GM23338 (cell line): ENCODE data around the gene CCDC93. TPM values are rescaled to one million over a fixed set of nuclear protein-coding genes. Genes with fewer than 3 reads are reported as not detected.

ENCODE experiments used
- ATAC-seq: fragments of 200-7000 bp; cut with Tn5 transposase; 3 replicates; pipeline ENCODE4 v1.9.1; 2020
- DNase-seq: peaks from one replicate; pipeline ENCODE4 v3.0.0-alpha.2; 2015; ENCODE audit warnings: low spot score
- H2AFZ ChIP-seq: fragments of 200-600 bp; sonication (generic); 2 replicates; pipeline ENCODE4 v1.8.0; 2016; ENCODE audit warnings: antibody characterized with exemption, mild to moderate bottlenecking, moderate library complexity
- H3F3A ChIP-seq: fragments of 200-600 bp; sonication (generic); replicated peaks from 2 replicates; pipeline ENCODE4 v1.8.0; 2017; ENCODE audit warnings: antibody characterized with exemption, mixed run types, low read depth
- H3K27ac ChIP-seq: fragments of 200-600 bp; sonication (generic); 2 replicates; pipeline ENCODE4 v1.6.1; 2016; ENCODE audit warnings: low read depth
- H3K27me3 ChIP-seq: fragments of 200-600 bp; sonication (generic); 2 replicates; pipeline ENCODE4 v1.8.0; 2016; ENCODE audit warnings: mild to moderate bottlenecking, mixed run types, moderate library complexity; ENCODE audit not compliant: insufficient read depth
- H3K36me3 ChIP-seq: fragments of 200-600 bp; sonication (generic); 2 replicates; pipeline ENCODE4 v1.8.0; 2016; ENCODE audit warnings: mild to moderate bottlenecking; ENCODE audit not compliant: insufficient read depth
- H3K4me1 ChIP-seq: fragments of 200-600 bp; sonication (generic); 2 replicates; pipeline ENCODE4 v1.8.0; 2016; ENCODE audit warnings: mild to moderate bottlenecking, moderate library complexity; ENCODE audit not compliant: insufficient read depth
- H3K4me2 ChIP-seq: fragments of 200-600 bp; sonication (generic); 2 replicates; pipeline ENCODE4 v1.7.1; 2017; ENCODE audit warnings: mixed run types
- H3K4me3 ChIP-seq: fragments of 200-600 bp; sonication (generic); 2 replicates; pipeline ENCODE4 v1.6.1; 2016; ENCODE audit warnings: mixed run types
- H3K79me2 ChIP-seq: fragments of 200-600 bp; sonication (generic); replicated peaks from 2 replicates; pipeline ENCODE4 v1.8.0; 2017; ENCODE audit warnings: mild to moderate bottlenecking; ENCODE audit not compliant: insufficient read depth
- H3K9me2 ChIP-seq: fragments of 200-600 bp; sonication (generic); 2 replicates; pipeline ENCODE4 v1.8.0; 2017; ENCODE audit not compliant: insufficient read depth
- H4K20me1 ChIP-seq: fragments of 200-600 bp; sonication (generic); replicated peaks from 2 replicates; pipeline ENCODE4 v1.8.0; 2017; ENCODE audit warnings: mild to moderate bottlenecking; ENCODE audit not compliant: insufficient read depth
- H3K27ac Mint-ChIP-seq: 2 replicates; pipeline ENCODE4 v1.8.0; 2020; ENCODE audit warnings: inconsistent platforms, mild to moderate bottlenecking, moderate library complexity, mixed read lengths
- H3K27me3 Mint-ChIP-seq: 3 replicates; pipeline ENCODE4 v1.8.0; 2022; ENCODE audit warnings: low read depth, mild to moderate bottlenecking, moderate library complexity, mixed read lengths, inconsistent platforms; ENCODE audit not compliant: insufficient read depth, poor library complexity
- H3K36me3 Mint-ChIP-seq: 3 replicates; pipeline ENCODE4 v1.8.0; 2021; ENCODE audit warnings: low read depth, mild to moderate bottlenecking, inconsistent platforms, moderate library complexity, mixed read lengths
- H3K4me1 Mint-ChIP-seq: 3 replicates; pipeline ENCODE4 v1.8.0; 2020; ENCODE audit warnings: mild to moderate bottlenecking, inconsistent platforms, mixed read lengths
- H3K4me3 Mint-ChIP-seq: 3 replicates; pipeline ENCODE4 v1.8.0; 2021; ENCODE audit warnings: moderate library complexity, mild to moderate bottlenecking, inconsistent platforms, mixed read lengths
- H3K9me3 Mint-ChIP-seq: 3 replicates; pipeline ENCODE4 v1.8.0; 2020; ENCODE audit warnings: moderate library complexity, mild to moderate bottlenecking, inconsistent platforms, mixed read lengths
- CREB1 ChIP-seq: fragments of 250-450 bp; sonication (Bioruptor Pico); IDR thresholded peaks from 2 replicates; pipeline ENCODE4 v1.5.0; 2020; ENCODE audit warnings: low read depth, mild to moderate bottlenecking, moderate library complexity
- NANOG ChIP-seq: IDR thresholded peaks from 2 replicates; pipeline ENCODE4 v1.6.1; 2016; ENCODE audit warnings: antibody characterized with exemption, borderline replicate concordance
- REST ChIP-seq: IDR thresholded peaks from one replicate; pipeline ENCODE4 v1.6.1; 2018; ENCODE audit warnings: antibody characterized with exemption; ENCODE audit not compliant: unreplicated experiment
- STAT1 ChIP-seq: IDR thresholded peaks from one replicate; pipeline ENCODE4 v1.6.1; 2016; ENCODE audit warnings: antibody characterized with exemption; ENCODE audit not compliant: unreplicated experiment
- ZNF331 ChIP-seq: fragments of 250-450 bp; sonication (Bioruptor Pico); IDR thresholded peaks from 2 replicates; pipeline ENCODE4 v1.5.0; 2020; ENCODE audit warnings: low read depth, mild to moderate bottlenecking, moderate library complexity
- polyA plus RNA-seq: library from polyadenylated mRNA; unstranded; fragments of >200 nt; fragmentation: Nextera tagmentation; extraction: Ambion mirVana; gene quantifications from 2 replicates; pipeline ENCODE4 v1.2.1, GENCODE V29; 2016
- total RNA-seq: library from RNA; depleted of rRNA; stranded (reverse); fragments of >200 nt; shearing (Covaris generic); gene quantifications from 2 replicates; pipeline ENCODE4 v1.2.3, GENCODE V29; 2014
- TF ChIP-seq, protein P1 (sequence below): fragments of 250-450 bp; sonication (Bioruptor Pico); IDR thresholded peaks from 2 replicates; pipeline ENCODE4 v1.5.0; 2020; ENCODE audit warnings: mild to moderate bottlenecking, moderate library complexity

The CCDC93 gene
- total and polyA plus RNA-seq, 2 experiments from 2014 or later, result 13.1 to 16.8 TPM

DNA sequence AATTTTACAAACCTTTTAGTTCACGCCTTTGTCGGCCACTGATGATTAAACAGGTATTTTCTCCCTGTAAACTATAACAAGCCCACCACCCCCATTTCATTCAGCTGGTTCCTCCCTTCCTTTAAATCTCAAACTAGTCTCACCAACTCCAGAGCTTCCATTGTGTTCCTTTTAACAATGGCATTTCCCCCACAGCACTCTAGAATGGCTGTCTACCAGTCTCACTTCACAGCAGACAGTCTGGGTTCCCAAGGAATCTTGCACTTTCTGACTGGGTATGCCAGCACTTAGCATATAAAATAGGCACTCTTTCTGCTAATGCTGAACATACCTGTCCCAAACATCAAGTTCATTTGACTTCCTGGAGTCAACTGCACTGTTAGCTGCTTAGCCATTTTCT is 75.3 kb downstream of the CCDC93 start:
- no peaks in the 10 kb centered on the region for H3K9me2 ChIP-seq
- no peaks in the 10 kb centered on the region for H3K79me2 ChIP-seq
- H3K27ac ChIP-seq, result no peak overlapping the region
- TF ChIP-seq NANOG, result no peak
- TF ChIP-seq STAT1, result no peak
- TF ChIP-seq REST, result no peak
- TF ChIP-seq CREB1, result no peak
- TF ChIP-seq, protein P1, sequence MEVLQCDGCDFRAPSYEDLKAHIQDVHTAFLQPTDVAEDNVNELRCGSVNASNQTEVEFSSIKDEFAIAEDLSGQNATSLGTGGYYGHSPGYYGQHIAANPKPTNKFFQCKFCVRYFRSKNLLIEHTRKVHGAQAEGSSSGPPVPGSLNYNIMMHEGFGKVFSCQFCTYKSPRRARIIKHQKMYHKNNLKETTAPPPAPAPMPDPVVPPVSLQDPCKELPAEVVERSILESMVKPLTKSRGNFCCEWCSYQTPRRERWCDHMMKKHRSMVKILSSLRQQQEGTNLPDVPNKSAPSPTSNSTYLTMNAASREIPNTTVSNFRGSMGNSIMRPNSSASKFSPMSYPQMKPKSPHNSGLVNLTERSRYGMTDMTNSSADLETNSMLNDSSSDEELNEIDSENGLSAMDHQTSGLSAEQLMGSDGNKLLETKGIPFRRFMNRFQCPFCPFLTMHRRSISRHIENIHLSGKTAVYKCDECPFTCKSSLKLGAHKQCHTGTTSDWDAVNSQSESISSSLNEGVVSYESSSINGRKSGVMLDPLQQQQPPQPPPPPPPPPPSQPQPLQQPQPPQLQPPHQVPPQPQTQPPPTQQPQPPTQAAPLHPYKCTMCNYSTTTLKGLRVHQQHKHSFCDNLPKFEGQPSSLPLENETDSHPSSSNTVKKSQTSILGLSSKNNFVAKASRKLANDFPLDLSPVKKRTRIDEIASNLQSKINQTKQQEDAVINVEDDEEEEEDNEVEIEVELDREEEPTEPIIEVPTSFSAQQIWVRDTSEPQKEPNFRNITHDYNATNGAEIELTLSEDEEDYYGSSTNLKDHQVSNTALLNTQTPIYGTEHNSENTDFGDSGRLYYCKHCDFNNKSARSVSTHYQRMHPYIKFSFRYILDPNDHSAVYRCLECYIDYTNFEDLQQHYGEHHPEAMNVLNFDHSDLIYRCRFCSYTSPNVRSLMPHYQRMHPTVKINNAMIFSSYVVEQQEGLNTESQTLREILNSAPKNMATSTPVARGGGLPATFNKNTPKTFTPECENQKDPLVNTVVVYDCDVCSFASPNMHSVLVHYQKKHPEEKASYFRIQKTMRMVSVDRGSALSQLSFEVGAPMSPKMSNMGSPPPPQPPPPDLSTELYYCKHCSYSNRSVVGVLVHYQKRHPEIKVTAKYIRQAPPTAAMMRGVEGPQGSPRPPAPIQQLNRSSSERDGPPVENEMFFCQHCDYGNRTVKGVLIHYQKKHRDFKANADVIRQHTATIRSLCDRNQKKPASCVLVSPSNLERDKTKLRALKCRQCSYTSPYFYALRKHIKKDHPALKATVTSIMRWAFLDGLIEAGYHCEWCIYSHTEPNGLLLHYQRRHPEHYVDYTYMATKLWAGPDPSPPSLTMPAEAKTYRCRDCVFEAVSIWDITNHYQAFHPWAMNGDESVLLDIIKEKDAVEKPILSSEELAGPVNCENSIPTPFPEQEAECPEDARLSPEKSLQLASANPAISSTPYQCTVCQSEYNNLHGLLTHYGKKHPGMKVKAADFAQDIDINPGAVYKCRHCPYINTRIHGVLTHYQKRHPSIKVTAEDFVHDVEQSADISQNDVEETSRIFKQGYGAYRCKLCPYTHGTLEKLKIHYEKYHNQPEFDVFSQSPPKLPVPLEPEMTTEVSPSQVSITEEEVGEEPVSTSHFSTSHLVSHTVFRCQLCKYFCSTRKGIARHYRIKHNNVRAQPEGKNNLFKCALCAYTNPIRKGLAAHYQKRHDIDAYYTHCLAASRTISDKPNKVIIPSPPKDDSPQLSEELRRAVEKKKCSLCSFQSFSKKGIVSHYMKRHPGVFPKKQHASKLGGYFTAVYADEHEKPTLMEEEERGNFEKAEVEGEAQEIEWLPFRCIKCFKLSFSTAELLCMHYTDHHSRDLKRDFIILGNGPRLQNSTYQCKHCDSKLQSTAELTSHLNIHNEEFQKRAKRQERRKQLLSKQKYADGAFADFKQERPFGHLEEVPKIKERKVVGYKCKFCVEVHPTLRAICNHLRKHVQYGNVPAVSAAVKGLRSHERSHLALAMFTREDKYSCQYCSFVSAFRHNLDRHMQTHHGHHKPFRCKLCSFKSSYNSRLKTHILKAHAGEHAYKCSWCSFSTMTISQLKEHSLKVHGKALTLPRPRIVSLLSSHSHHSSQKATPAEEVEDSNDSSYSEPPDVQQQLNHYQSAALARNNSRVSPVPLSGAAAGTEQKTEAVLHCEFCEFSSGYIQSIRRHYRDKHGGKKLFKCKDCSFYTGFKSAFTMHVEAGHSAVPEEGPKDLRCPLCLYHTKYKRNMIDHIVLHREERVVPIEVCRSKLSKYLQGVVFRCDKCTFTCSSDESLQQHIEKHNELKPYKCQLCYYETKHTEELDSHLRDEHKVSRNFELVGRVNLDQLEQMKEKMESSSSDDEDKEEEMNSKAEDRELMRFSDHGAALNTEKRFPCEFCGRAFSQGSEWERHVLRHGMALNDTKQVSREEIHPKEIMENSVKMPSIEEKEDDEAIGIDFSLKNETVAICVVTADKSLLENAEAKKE (CRISPR knock-in tag), result no peak
- TF ChIP-seq ZNF331 (CRISPR knock-in tag), result no peak
- H3K4me3 Mint-ChIP-seq, result no peak overlapping the region
- H2AFZ ChIP-seq, result no peak overlapping the region
- H3K4me3 ChIP-seq, result no peak overlapping the region
- no peaks in the 10 kb centered on the region for H3K4me1 ChIP-seq
- H3K4me2 ChIP-seq, result no peak overlapping the region
- no peaks in the 10 kb centered on the region for H3K9me3 Mint-ChIP-seq
- H3F3A ChIP-seq, result no peaks in the 10 kb centered on the region
- H3K27me3 Mint-ChIP-seq, result peaks cover 3% of the 10 kb centered on the region
- peaks cover 16% of the 10 kb centered on the region; the same call in 1 of the 2 replicates for H3K36me3 ChIP-seq
- DNase-seq (no peak), ATAC-seq (no peak)
- no peak overlapping the region for H3K27ac Mint-ChIP-seq
- H3K27me3 ChIP-seq, result no peaks in the 10 kb centered on the region
- H4K20me1 ChIP-seq, result no peaks in the 10 kb centered on the region; the same call in 1 of the 2 replicates
- peaks cover 42% of the 10 kb centered on the region for H3K36me3 Mint-ChIP-seq
- H3K4me1 Mint-ChIP-seq, result peaks cover 5% of the 10 kb centered on the region; the same call in 2 of the 3 replicates
